Uterus (tissue), 4 donors: ENCODE measurements around the gene NRDE2. TPM values are rescaled to one million over a fixed set of nuclear protein-coding genes. Genes with fewer than 3 reads are reported as not detected.

Source experiments
- DNase-seq, 2 donors: peaks; one replicate each; pipeline ENCODE4 v3.0.0-alpha.2; 2019 to 2020
- H3K27ac ChIP-seq, 2 donors: fragments of 200-600 bp; sonication (generic); 1 replicate in 1 of 2; 2 replicates in 1 of 2; pipeline ENCODE4 v1.5.1; 2016 to 2018
- H3K27me3 ChIP-seq, 2 donors: fragments of 200-600 bp; sonication (generic); one replicate each; pipeline ENCODE4 v1.5.1; 2018 to 2019; ENCODE audit warnings: control low read depth in 1 of 2
- H3K36me3 ChIP-seq, 2 donors: fragments of 200-600 bp; sonication (generic); one replicate each; pipeline ENCODE4 v1.5.1; 2019; ENCODE audit warnings: control low read depth in 1 of 2
- H3K4me1 ChIP-seq, 2 donors: fragments of 200-600 bp; sonication (generic); one replicate each; pipeline ENCODE4 v1.5.1; 2018 to 2019; ENCODE audit warnings: control low read depth in 1 of 2
- H3K4me3 ChIP-seq, 2 donors: fragments of 200-600 bp; sonication (generic); 1 replicate in 1 of 2; 2 replicates in 1 of 2; pipeline ENCODE4 v1.5.1; 2018 to 2019; ENCODE audit warnings: mild to moderate bottlenecking in 1 of 2
- H3K9me3 ChIP-seq, 2 donors: fragments of 200-600 bp; sonication (generic); one replicate each; pipeline ENCODE4 v1.5.1; 2019; ENCODE audit warnings: control low read depth in 1 of 2
- POLR2A ChIP-seq, 2 donors: fragments of 450-650 bp; IDR thresholded peaks; one replicate each; pipeline ENCODE4 v1.6.1; 2016; ENCODE audit warnings: antibody characterized with exemption in 2 of 2, mild to moderate bottlenecking in 1 of 2, moderate library complexity in 1 of 2
- intact Hi-C: fragments of 100-400 bp; cut with DNase I; formaldehyde crosslinking; loops from one replicate; pipeline ENCODE4 v1.15.1; 2023; ENCODE audit warnings: low total_unique reads
- total RNA-seq, 4 donors: library from RNA; depleted of rRNA in 3 of 4; stranded (reverse); fragments of >200 nt in 3 of 4; gene quantifications; one replicate each; pipeline versions ENCODE4 v1.1.0 to v1.2.4, GENCODE V29; 2014 to 2023
- TF ChIP-seq, protein P1 (sequence below), 4 experiments: fragments of 200-600 bp in 2 of 4; fragments of 450-650 bp in 2 of 4; sonication (generic) in 2 of 4; IDR thresholded peaks; one replicate each; pipeline ENCODE4 v1.5.1; 2016 to 2019; ENCODE audit warnings: antibody characterized with exemption in 4 of 4, mild to moderate bottlenecking in 2 of 4, moderate library complexity in 1 of 4
- donor health status: DM: yes; HTN: yes; CAD: no.

Gene NRDE2
- total RNA-seq, 4 donors from 2014 or later: 2.1 to 31.1 (median 27.0) TPM

DNA sequence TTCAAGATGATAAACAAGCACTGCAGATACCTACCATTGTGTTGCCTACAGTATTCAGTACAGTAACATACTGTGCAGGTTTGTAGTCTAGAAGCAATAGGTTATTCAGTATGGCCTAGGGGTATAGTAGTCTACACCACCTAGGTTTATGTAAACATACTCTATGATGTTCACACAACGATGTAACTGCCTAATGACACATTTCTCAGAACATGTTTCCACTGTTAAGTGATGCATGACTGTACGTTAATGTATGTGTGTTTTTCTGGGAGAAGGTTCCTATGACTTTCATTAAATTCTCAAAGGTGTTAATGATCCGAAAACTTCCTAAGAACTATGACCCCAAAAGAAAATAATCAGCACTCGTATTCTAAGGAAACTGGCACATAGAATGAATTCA is 44.2 kb upstream of the NRDE2 start:
- intact Hi-C loops: no loop called here
- no peak for TF ChIP-seq POLR2A (IDR thresholded peaks at IDR 0.05)
- TF ChIP-seq, protein P1, sequence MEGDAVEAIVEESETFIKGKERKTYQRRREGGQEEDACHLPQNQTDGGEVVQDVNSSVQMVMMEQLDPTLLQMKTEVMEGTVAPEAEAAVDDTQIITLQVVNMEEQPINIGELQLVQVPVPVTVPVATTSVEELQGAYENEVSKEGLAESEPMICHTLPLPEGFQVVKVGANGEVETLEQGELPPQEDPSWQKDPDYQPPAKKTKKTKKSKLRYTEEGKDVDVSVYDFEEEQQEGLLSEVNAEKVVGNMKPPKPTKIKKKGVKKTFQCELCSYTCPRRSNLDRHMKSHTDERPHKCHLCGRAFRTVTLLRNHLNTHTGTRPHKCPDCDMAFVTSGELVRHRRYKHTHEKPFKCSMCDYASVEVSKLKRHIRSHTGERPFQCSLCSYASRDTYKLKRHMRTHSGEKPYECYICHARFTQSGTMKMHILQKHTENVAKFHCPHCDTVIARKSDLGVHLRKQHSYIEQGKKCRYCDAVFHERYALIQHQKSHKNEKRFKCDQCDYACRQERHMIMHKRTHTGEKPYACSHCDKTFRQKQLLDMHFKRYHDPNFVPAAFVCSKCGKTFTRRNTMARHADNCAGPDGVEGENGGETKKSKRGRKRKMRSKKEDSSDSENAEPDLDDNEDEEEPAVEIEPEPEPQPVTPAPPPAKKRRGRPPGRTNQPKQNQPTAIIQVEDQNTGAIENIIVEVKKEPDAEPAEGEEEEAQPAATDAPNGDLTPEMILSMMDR (IDR thresholded peaks at IDR 0.05): no peak
- no peak overlapping the region for H3K27ac ChIP-seq
- no peak overlapping the region for H3K4me3 ChIP-seq
- H3K4me1 ChIP-seq: no peaks in the 10 kb centered on the region
- H3K27me3 ChIP-seq: no peaks in the 10 kb centered on the region
- H3K36me3 ChIP-seq: no peaks in the 10 kb centered on the region
- DNase-seq: no peak
- no peaks in the 10 kb centered on the region for H3K9me3 ChIP-seq

DNA sequence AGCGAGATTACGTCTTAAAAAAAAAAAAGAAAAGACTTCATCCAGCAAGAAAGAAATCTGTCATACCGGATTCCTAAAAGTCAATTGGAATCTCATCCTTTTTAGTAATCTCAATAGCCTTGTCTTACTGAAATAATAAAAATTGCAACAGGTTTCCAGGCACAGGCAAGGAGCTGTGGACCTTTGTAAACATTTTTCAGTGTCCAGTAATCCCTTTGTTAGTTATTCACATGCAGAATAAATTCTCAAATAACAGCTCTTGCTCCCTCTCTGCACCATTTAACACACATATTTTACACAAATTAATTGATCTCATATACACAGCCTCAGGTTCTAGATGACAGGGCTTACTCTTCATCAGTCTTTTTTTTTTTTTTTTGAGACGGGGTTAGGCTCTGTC is 43.1 kb upstream of the NRDE2 start:
- H3K27me3 ChIP-seq: no peaks in the 10 kb centered on the region
- TF ChIP-seq, protein P1 (IDR thresholded peaks at IDR 0.05): no peak
- no peak for TF ChIP-seq POLR2A (IDR thresholded peaks at IDR 0.05)
- no peaks in the 10 kb centered on the region for H3K9me3 ChIP-seq
- no peaks in the 10 kb centered on the region for H3K36me3 ChIP-seq
- H3K4me1 ChIP-seq: no peaks in the 10 kb centered on the region
- no peak overlapping the region for H3K27ac ChIP-seq
- H3K4me3 ChIP-seq: no peak overlapping the region
- no peak for DNase-seq
- intact Hi-C loops: no loop called here

DNA sequence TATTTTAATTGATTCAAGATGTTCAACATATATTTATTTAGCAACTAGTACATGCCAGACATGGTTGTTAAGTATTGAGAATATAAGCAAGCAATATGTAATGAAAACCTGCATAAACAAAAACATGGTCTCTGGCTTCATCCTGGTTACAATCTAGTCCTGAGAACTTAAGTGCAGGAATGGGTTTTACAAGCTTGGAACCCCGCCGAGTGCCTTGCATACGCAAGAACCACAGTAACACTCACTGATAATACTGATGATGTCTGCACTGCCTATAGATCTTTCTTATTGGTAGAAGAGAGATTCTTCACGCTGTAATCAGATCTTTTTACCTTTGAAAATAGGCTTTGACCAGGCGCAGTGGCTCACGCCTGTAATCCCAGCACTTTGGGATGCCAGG is 42.1 kb upstream of the NRDE2 start:
- no peak for DNase-seq
- intact Hi-C loops: no loop called here
- TF ChIP-seq POLR2A (IDR thresholded peaks at IDR 0.05): no peak
- TF ChIP-seq, protein P1 (IDR thresholded peaks at IDR 0.05): no peak

DNA sequence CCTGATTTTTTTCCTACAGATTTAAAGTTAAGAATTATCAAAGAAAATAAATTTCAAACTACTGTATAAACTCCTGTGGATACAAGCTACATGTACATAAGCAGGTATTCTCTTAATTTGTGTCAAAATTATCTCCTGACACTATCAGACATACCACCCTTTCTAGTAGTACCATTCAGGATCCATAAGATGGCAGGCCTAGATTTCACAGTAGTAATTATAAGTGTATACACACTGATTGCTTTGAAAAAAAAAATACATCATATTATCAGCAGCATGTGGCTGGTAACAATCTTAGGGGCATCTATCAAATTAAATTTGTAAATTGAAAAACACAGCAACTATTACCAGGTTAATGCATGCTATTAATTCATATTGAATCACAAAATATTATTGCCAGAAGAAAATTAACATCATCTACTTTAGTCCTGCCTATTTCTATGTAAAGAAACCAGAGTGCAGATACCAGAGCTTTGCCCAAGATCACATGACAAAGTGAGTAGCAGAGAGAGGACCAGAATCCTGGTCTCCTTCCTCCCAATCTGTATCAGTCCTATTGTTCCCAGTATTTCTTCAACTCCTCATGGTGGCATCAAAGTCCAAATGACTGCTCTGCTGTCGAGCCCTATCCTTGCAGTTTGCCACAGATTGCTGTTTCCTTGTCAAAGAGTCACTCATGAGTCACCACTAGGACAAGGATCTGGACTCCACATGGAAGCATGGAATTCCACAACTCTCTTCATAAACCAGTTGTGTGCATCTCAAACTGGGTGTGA is 37.4 kb upstream of the NRDE2 start:
- H3K4me3 ChIP-seq: no peak overlapping the region
- H3K4me1 ChIP-seq: no peaks in the 10 kb centered on the region
- H3K27ac ChIP-seq: no peak overlapping the region
- H3K9me3 ChIP-seq: no peaks in the 10 kb centered on the region
- intact Hi-C loops: no loop called here
- H3K27me3 ChIP-seq: no peaks in the 10 kb centered on the region
- no peaks in the 10 kb centered on the region for H3K36me3 ChIP-seq
- TF ChIP-seq POLR2A (IDR thresholded peaks at IDR 0.05): no peak
- TF ChIP-seq, protein P1 (IDR thresholded peaks at IDR 0.05): no peak
- no peak for DNase-seq

More for the DNA sequence above, 42.1 kb upstream of the NRDE2 start:
- H3K36me3 ChIP-seq: no peaks in the 10 kb centered on the region
- no peaks in the 10 kb centered on the region for H3K27me3 ChIP-seq
- H3K27ac ChIP-seq: no peak overlapping the region
- no peaks in the 10 kb centered on the region for H3K9me3 ChIP-seq
- no peaks in the 10 kb centered on the region for H3K4me1 ChIP-seq
- H3K4me3 ChIP-seq: no peak overlapping the region

DNA sequence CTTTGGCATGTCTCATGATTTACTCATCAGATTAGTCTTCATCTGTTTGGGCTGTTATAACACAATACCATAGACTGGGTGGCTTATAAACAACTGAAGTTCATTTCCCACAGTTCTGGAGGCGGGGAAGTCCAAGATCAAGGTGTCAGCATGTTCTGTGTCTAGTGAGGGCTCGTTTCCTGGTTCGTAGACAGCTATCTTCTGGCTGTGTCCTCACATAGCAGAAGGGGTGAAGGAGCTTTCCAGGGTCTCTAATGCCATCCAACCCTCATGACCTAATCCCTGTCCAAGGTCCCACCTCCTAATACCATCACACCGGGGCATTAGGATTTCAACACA is 30.8 kb upstream of the NRDE2 start:
- Histone ChIP-seq H3K27ac (no peak overlapping the region), H3K36me3 (no peaks in the 10 kb centered on the region), H3K9me3 (no peaks in the 10 kb centered on the region), H3K27me3 (no peaks in the 10 kb centered on the region), H3K4me1 (no peaks in the 10 kb centered on the region), H3K4me3 (no peak overlapping the region)
- TF ChIP-seq, protein P1 (IDR thresholded peaks at IDR 0.05): no peak
- no peak for DNase-seq
- intact Hi-C loops: no loop called here
